ENCODE measurements around the gene C4BPB. TPM values are rescaled to one million over a fixed set of nuclear protein-coding genes. Genes with fewer than 3 reads are reported as not detected.

C4BPB gene
- total RNA-seq, 1 donor from 2014 or later = 0.25 TPM

GRCh38 chr1:207101720-207102119, 13.1 kb downstream of the C4BPB start:
- Mint-ChIP-seq H3K36me3 (ENCODE audit: low read depth, unreplicated experiment) (peaks cover 1% of the 10 kb centered on the region), H3K4me1 (ENCODE audit: low read depth, unreplicated experiment) (no peaks in the 10 kb centered on the region), H3K27ac (ENCODE audit: unreplicated experiment) (no peak overlapping the region), H3K4me3 (ENCODE audit: unreplicated experiment) (no peak overlapping the region), H3K27me3 (ENCODE audit: low read depth, unreplicated experiment) (peaks cover 11% of the 10 kb centered on the region), H3K9me3 (ENCODE audit: unreplicated experiment) (peaks cover 3% of the 10 kb centered on the region)
- no peak overlapping the region for H3K9ac ChIP-seq (ENCODE audit: low read length)
- H3K9me3 ChIP-seq (ENCODE audit: insufficient read depth, low read depth, low read length) = no peaks in the 10 kb centered on the region
- FAIRE-seq (no peak), DNase-seq (ENCODE audit: low read depth) (no peak)
- H3K79me2 ChIP-seq (ENCODE audit: insufficient read depth, low read length) = no peaks in the 10 kb centered on the region
- no peaks in the 10 kb centered on the region for H3K4me1 ChIP-seq (ENCODE audit: insufficient read depth, low read length)
- H3K4me3 ChIP-seq (ENCODE audit: insufficient read depth, low read depth, low read length) = no peak overlapping the region
- no peak overlapping the region for H3K4me2 ChIP-seq (ENCODE audit: low read length)
- no peak overlapping the region for H3K27ac ChIP-seq (ENCODE audit: low read depth, low read length)
- no peak overlapping the region for H2AFZ ChIP-seq (ENCODE audit: low read depth, low read length)
- TF ChIP-seq EZH2 (IDR thresholded peaks at IDR 0.05; ENCODE audit: insufficient read depth, low read length) = no peak
- no peak for TF ChIP-seq CTCF (IDR thresholded peaks at IDR 0.05; ENCODE audit: insufficient read depth, low read depth, low read length)
- H3K36me3 ChIP-seq (ENCODE audit: insufficient read depth, low read length) = no peaks in the 10 kb centered on the region
- peaks cover 4% of the 10 kb centered on the region for H3K27me3 ChIP-seq (ENCODE audit: insufficient read depth, low read length)
- H4K20me1 ChIP-seq (ENCODE audit: insufficient read depth, low read length) = no peaks in the 10 kb centered on the region

- H3K9me3 Mint-ChIP-seq (ENCODE audit: unreplicated experiment) = peaks cover 3% of the 10 kb centered on the region
- no peak overlapping the region for H3K4me2 ChIP-seq (ENCODE audit: low read length)
- no peak overlapping the region for H3K4me3 Mint-ChIP-seq (ENCODE audit: unreplicated experiment)
- H3K27ac ChIP-seq (ENCODE audit: low read depth, low read length) = no peak overlapping the region
- no peaks in the 10 kb centered on the region for H4K20me1 ChIP-seq (ENCODE audit: insufficient read depth, low read length)
- no peak for DNase-seq (ENCODE audit: low read depth)
- H3K27me3 ChIP-seq (ENCODE audit: insufficient read depth, low read length) = peaks cover 4% of the 10 kb centered on the region
- no peaks in the 10 kb centered on the region for H3K9me3 ChIP-seq (ENCODE audit: insufficient read depth, low read depth, low read length)
- no peak overlapping the region for H3K9ac ChIP-seq (ENCODE audit: low read length)
- no peak for TF ChIP-seq CTCF (IDR thresholded peaks at IDR 0.05; ENCODE audit: insufficient read depth, low read depth, low read length)
- no peak for TF ChIP-seq EZH2 (IDR thresholded peaks at IDR 0.05; ENCODE audit: insufficient read depth, low read length)
- H3K36me3 ChIP-seq (ENCODE audit: insufficient read depth, low read length) = no peaks in the 10 kb centered on the region
- H3K79me2 ChIP-seq (ENCODE audit: insufficient read depth, low read length) = no peaks in the 10 kb centered on the region
- no peaks in the 10 kb centered on the region for H3K4me1 Mint-ChIP-seq (ENCODE audit: low read depth, unreplicated experiment)
- H3K36me3 Mint-ChIP-seq (ENCODE audit: low read depth, unreplicated experiment) = peaks cover 1% of the 10 kb centered on the region
- H2AFZ ChIP-seq (ENCODE audit: low read depth, low read length) = no peak overlapping the region
- H3K4me3 ChIP-seq (ENCODE audit: insufficient read depth, low read depth, low read length) = no peak overlapping the region
- no peaks in the 10 kb centered on the region for H3K4me1 ChIP-seq (ENCODE audit: insufficient read depth, low read length)
- no peak overlapping the region for H3K27ac Mint-ChIP-seq (ENCODE audit: unreplicated experiment)
- no peak for FAIRE-seq
- peaks cover 11% of the 10 kb centered on the region for H3K27me3 Mint-ChIP-seq (ENCODE audit: low read depth, unreplicated experiment)
These were observed 13.5 kb downstream of the C4BPB start for GRCh38 chr1:207102146-207102545.

- Mint-ChIP-seq H3K36me3 (ENCODE audit: low read depth, unreplicated experiment) (peaks cover 1% of the 10 kb centered on the region), H3K27me3 (ENCODE audit: low read depth, unreplicated experiment) (peaks cover 11% of the 10 kb centered on the region), H3K4me1 (ENCODE audit: low read depth, unreplicated experiment) (no peaks in the 10 kb centered on the region), H3K9me3 (ENCODE audit: unreplicated experiment) (peaks cover 3% of the 10 kb centered on the region), H3K4me3 (ENCODE audit: unreplicated experiment) (no peak overlapping the region), H3K27ac (ENCODE audit: unreplicated experiment) (no peak overlapping the region)
- no peak for FAIRE-seq
- Histone ChIP-seq H3K4me2 (ENCODE audit: low read length) (no peak overlapping the region), H3K4me3 (ENCODE audit: insufficient read depth, low read depth, low read length) (no peak overlapping the region), H3K79me2 (ENCODE audit: insufficient read depth, low read length) (no peaks in the 10 kb centered on the region), H3K36me3 (ENCODE audit: insufficient read depth, low read length) (no peaks in the 10 kb centered on the region), H2AFZ (ENCODE audit: low read depth, low read length) (no peak overlapping the region), H3K27ac (ENCODE audit: low read depth, low read length) (no peak overlapping the region), H3K9me3 (ENCODE audit: insufficient read depth, low read depth, low read length) (no peaks in the 10 kb centered on the region), H4K20me1 (ENCODE audit: insufficient read depth, low read length) (no peaks in the 10 kb centered on the region), H3K4me1 (ENCODE audit: insufficient read depth, low read length) (no peaks in the 10 kb centered on the region), H3K9ac (ENCODE audit: low read length) (no peak overlapping the region), H3K27me3 (ENCODE audit: insufficient read depth, low read length) (peaks cover 4% of the 10 kb centered on the region)
- DNase-seq (ENCODE audit: low read depth) = no peak
- TF ChIP-seq EZH2 (IDR thresholded peaks at IDR 0.05; ENCODE audit: insufficient read depth, low read length) = no peak
- no peak for TF ChIP-seq CTCF (IDR thresholded peaks at IDR 0.05; ENCODE audit: insufficient read depth, low read depth, low read length)
These were observed 14.0 kb downstream of the C4BPB start for GRCh38 chr1:207102659-207103058.

Data from astrocyte (in vitro differentiated cells and primary cell).